Osteoblast (primary cell): Measurements from ENCODE around the gene N4BP2. TPM values are rescaled to one million over a fixed set of nuclear protein-coding genes. Genes with fewer than 3 reads are reported as not detected.

Experiments used
- DNase-seq: peaks from one replicate; pipeline ENCODE4 v3.0.0; 2011; ENCODE audit warnings: low spot score, mixed read lengths; ENCODE audit not compliant: insufficient read length; ENCODE audit errors: missing footprints
- H2AFZ ChIP-seq: 2 replicates; pipeline ENCODE4 v1.6.0; 2011; ENCODE audit warnings: mild to moderate bottlenecking, low read length
- H3K27ac ChIP-seq: 2 replicates; pipeline ENCODE4 v1.5.1; 2011; ENCODE audit warnings: mild to moderate bottlenecking, low read depth, low read length, moderate library complexity
- H3K27me3 ChIP-seq: 2 replicates; pipeline ENCODE4 v1.6.0; 2012; ENCODE audit warnings: mild to moderate bottlenecking, control low read depth, inconsistent platforms, low read length, moderate library complexity; ENCODE audit not compliant: insufficient read depth
- H3K36me3 ChIP-seq: 2 replicates; pipeline ENCODE4 v1.5.1; 2011; ENCODE audit warnings: mild to moderate bottlenecking, low read length, control low read depth, moderate library complexity; ENCODE audit not compliant: insufficient read depth
- H3K4me1 ChIP-seq: 2 replicates; pipeline ENCODE4 v1.5.1; 2011; ENCODE audit warnings: mild to moderate bottlenecking, low read length, control low read depth, moderate library complexity; ENCODE audit not compliant: insufficient read depth
- H3K4me2 ChIP-seq: 2 replicates; pipeline ENCODE4 v1.6.0; 2011; ENCODE audit warnings: mild to moderate bottlenecking, low read length; ENCODE audit not compliant: insufficient read depth
- H3K4me3 ChIP-seq: fragments of 200-600 bp; sonication (generic); 3 replicates; pipeline ENCODE4 v1.5.1; 2012; ENCODE audit warnings: mild to moderate bottlenecking, low read length, inconsistent platforms; ENCODE audit not compliant: insufficient read depth
- H3K79me2 ChIP-seq: 2 replicates; pipeline ENCODE4 v1.6.0; 2012; ENCODE audit warnings: mild to moderate bottlenecking, low read length, control low read depth, inconsistent platforms; ENCODE audit not compliant: insufficient read depth
- H3K9me3 ChIP-seq: 2 replicates; pipeline ENCODE4 v1.5.1; 2011; ENCODE audit warnings: low read depth, low read length, control low read depth
- H4K20me1 ChIP-seq: 2 replicates; pipeline ENCODE4 v1.6.0; 2012; ENCODE audit warnings: mild to moderate bottlenecking, low read length, control low read depth; ENCODE audit not compliant: insufficient read depth
- total RNA-seq: library from RNA; depleted of rRNA; stranded (reverse); fragments of >200 nt; gene quantifications from 2 replicates; pipeline ENCODE4 v1.2.3, GENCODE V29; 2012
- TF ChIP-seq, protein P1 (sequence below): IDR thresholded peaks from 2 replicates; pipeline ENCODE4 v1.5.1; 2011; ENCODE audit warnings: mild to moderate bottlenecking, low read depth, low read length, moderate library complexity; ENCODE audit errors: extremely low read depth

The N4BP2 gene
- total RNA-seq, 1 donor: 19.2 TPM

DNA sequence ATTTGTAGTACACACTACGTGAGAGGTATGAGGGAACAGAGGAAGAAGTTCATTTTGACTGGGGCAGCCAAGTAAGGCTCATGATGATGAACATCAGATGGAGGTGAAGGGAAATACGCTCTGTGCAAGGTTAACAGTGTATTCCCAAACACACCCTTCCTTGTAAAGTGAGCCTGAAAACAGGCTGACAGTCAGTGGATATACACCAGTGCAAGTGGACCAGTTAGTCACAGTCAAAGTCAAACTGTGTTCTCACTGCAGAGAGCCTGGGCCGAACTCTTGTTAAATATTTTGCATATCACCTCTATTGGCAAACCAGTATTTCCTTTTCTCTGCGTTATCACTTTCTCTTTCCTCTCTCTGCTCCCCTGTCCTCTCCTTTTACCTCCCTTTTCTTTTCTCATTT is 116.8 kb downstream of the N4BP2 start:
- Histone ChIP-seq H3K4me1 (no peaks in the 10 kb centered on the region), H3K27me3 (no peaks in the 10 kb centered on the region), H3K9me3 (no peaks in the 10 kb centered on the region), H3K4me2 (no peak overlapping the region), H3K27ac (no peak overlapping the region), H3K4me3 (no peak overlapping the region), H2AFZ (no peak overlapping the region), H3K79me2 (no peaks in the 10 kb centered on the region), H4K20me1 (no peaks in the 10 kb centered on the region), H3K36me3 (no peaks in the 10 kb centered on the region)
- no peak for DNase-seq
- TF ChIP-seq, protein P1, sequence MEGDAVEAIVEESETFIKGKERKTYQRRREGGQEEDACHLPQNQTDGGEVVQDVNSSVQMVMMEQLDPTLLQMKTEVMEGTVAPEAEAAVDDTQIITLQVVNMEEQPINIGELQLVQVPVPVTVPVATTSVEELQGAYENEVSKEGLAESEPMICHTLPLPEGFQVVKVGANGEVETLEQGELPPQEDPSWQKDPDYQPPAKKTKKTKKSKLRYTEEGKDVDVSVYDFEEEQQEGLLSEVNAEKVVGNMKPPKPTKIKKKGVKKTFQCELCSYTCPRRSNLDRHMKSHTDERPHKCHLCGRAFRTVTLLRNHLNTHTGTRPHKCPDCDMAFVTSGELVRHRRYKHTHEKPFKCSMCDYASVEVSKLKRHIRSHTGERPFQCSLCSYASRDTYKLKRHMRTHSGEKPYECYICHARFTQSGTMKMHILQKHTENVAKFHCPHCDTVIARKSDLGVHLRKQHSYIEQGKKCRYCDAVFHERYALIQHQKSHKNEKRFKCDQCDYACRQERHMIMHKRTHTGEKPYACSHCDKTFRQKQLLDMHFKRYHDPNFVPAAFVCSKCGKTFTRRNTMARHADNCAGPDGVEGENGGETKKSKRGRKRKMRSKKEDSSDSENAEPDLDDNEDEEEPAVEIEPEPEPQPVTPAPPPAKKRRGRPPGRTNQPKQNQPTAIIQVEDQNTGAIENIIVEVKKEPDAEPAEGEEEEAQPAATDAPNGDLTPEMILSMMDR: no peak

DNA sequence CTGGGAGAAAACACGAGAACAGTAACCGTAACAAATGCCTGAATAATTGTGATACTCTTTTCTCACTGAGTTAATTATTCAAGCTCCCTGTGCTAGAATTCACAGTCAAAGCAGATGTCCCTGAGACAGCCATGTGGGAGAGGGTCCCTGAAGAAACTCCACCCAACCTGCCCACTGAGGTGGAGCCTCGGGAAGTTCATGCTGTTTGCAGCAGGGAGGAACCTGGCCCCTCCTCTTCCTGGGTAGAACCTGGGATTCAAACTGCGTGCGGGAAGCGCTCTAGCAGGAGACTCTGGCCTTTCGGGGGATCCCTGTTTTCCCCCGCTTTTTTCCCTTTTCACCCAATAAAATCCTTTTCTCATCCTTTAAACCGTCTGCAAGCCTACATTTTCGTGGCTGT is 120.0 kb downstream of the N4BP2 start:
- peak overlapping the region; percentile 42 for H3K4me3 ChIP-seq
- peak overlapping the region; percentile 19 for H3K4me2 ChIP-seq
- H2AFZ ChIP-seq: peak overlapping the region; percentile 42
- H3K79me2 ChIP-seq: no peaks in the 10 kb centered on the region
- no peaks in the 10 kb centered on the region for H4K20me1 ChIP-seq
- DNase-seq: no peak
- H3K27me3 ChIP-seq: no peaks in the 10 kb centered on the region
- peaks cover 7% of the 10 kb centered on the region for H3K4me1 ChIP-seq
- no peak overlapping the region for H3K27ac ChIP-seq
- H3K9me3 ChIP-seq: no peaks in the 10 kb centered on the region
- TF ChIP-seq, protein P1: no peak
- no peaks in the 10 kb centered on the region for H3K36me3 ChIP-seq

DNA sequence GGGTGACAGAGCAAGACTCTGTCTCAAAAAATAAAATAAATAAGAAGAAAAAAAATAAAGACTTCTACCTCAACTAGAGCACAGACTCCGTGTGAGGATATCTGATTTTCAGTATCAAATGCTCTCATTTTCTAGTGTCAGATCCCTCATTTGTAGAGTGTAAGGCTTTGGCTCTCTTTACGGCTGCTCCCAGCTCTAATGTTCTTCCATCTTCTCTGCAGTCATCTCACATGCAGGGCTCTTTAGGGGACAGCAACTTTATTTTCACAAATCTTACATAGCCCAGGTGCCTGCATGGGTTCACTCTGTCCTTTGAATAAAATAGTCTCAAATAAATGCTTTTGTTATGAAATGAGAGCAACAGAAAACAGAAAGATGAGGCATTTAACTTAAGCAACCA is 120.9 kb downstream of the N4BP2 start:
- TF ChIP-seq, protein P1: no peak
- Histone ChIP-seq H3K4me1 (peaks cover 7% of the 10 kb centered on the region), H3K4me3 (no peak overlapping the region), H3K27me3 (no peaks in the 10 kb centered on the region), H3K4me2 (no peak overlapping the region), H2AFZ (no peak overlapping the region), H3K9me3 (no peaks in the 10 kb centered on the region), H4K20me1 (no peaks in the 10 kb centered on the region), H3K79me2 (no peaks in the 10 kb centered on the region), H3K36me3 (no peaks in the 10 kb centered on the region), H3K27ac (no peak overlapping the region)
- DNase-seq: no peak

DNA sequence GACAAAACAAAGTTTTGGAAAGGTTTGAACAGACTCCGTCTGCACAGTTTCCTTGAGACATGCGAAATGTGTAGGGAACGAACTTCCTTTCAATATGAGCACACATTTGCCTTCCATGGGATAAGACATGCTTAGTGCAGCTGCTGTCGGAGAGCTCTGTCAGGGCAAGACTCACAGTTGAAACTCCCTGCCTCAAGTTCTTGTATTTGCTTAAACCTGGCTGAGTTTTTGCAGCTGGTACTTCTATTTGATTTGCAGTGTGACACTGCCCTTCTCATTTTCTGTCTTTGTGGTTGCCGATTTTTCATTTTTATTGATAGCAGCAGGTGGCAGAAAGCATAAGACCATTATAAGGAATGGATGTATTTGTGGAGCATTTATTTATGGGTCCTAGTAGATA is 122.0 kb downstream of the N4BP2 start:
- Histone ChIP-seq H3K4me1 (peaks cover 10% of the 10 kb centered on the region), H3K9me3 (no peaks in the 10 kb centered on the region), H3K27me3 (no peaks in the 10 kb centered on the region), H3K36me3 (no peaks in the 10 kb centered on the region), H3K79me2 (no peaks in the 10 kb centered on the region), H3K4me2 (no peak overlapping the region), H4K20me1 (no peaks in the 10 kb centered on the region), H2AFZ (peak overlapping the region; percentile 1), H3K4me3 (no peak overlapping the region), H3K27ac (no peak overlapping the region)
- TF ChIP-seq, protein P1: no peak
- no peak for DNase-seq
